Ovary (tissue), 3 donors: Measurements from ENCODE around the gene CRNKL1.

Source experiments
- CTCF ChIP-seq, 3 donors: fragments of 450-650 bp in 2 of 3; fragments of 200-600 bp in 1 of 3; IDR thresholded peaks; one replicate each; pipeline versions ENCODE4 v1.5.1 to v1.8.0; 2016 to 2022; ENCODE audit warnings: antibody characterized with exemption in 3 of 3, mild to moderate bottlenecking in 1 of 3
- EP300 ChIP-seq: sonication (generic); formaldehyde crosslinking; IDR thresholded peaks from one replicate; pipeline ENCODE4 v1.6.1; 2017; ENCODE audit warnings: antibody characterized with exemption
- POLR2A ChIP-seq: fragments of 450-650 bp; IDR thresholded peaks from one replicate; pipeline ENCODE4 v1.6.1; 2017; ENCODE audit warnings: antibody characterized with exemption, mild to moderate bottlenecking, moderate library complexity
- donor health status: DM: no; HTN: no; CAD: no.

DNA sequence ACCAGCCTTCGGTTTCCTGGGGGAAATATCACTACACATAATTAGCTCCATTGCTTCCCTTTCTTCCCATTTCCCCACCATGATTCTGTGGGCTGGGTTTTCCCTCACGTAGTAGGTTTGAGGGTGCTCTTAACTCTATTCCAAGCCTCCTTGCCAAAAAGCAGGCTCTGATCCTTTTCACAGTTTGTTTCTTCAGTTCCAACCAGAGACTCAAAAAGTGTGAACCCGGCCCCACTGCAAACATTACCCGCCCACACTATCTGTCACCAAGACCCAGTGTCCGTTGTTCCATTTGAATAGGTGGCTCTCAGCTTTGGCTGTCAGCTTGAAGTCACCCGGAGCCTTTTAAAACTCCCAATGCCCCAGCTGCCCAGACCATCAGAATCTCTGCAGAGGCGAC lies 46.9 kb downstream of the CRNKL1 start:
- no peak for TF ChIP-seq CTCF (IDR thresholded peaks at IDR 0.05)
- TF ChIP-seq POLR2A, result no peak
- TF ChIP-seq EP300, result no peak
